ENCODE results near the gene KIAA1143. TPM values are rescaled to one million over a fixed set of nuclear protein-coding genes. Genes with fewer than 3 reads are reported as not detected.

Gene KIAA1143
- total RNA-seq (10 to 100 TPM; 26.7 to 35.3 (median 30.8) TPM), polyA plus RNA-seq (10 to 100 TPM in 2 of 3 donors, 1 to 10 TPM in 1; 7.8 to 11.6 (median 10.2) TPM)

GRCh38 chr3:44761424-44762169 lies at the start of gene KIAA1143, which contains the start of gene KIF15:
TSS of gene KIAA1143 (minus strand) at chr3:44761619. CDS start at chr3:44761602, 17 bp downstream.
TSS of gene KIF15 (plus strand) at chr3:44761794. CDS start at chr3:44761866, 72 bp downstream.
- intact Hi-C loops (cut with DNase I) = loop anchor here (1.0 to 5.0 kb wide), 5 partner anchors 32 to 424 kb away; partner anchors contain the start of genes EXOSC7, TCAIM, ZDHHC3 and ZNF501
- Histone ChIP-seq H3K27ac (peak within 1 kb of the TSS; percentile 62 to 77 (median 76)), H3K27me3 (no peaks in the 10 kb centered on the region), H3K4me3 (peak within 1 kb of the TSS; percentile 68 to 79 (median 75)), H3K4me1 (peaks cover 0 to 19% (median 14%) of the 10 kb centered on the region in 4 donors), H3K36me3 (no peaks in the 10 kb centered on the region), H3K9me3 (peaks cover 0 to 3% (median 0%) of the 10 kb centered on the region in 4 donors)
- peak; percentile 98 for DNase-seq
- 0% methylated on average over 64 of the region's 64 CpGs for WGBS, 2 donors
- peak; percentile 64 to 92 (median 83) for TF ChIP-seq POLR2AphosphoS5 (IDR thresholded peaks at IDR 0.05)
- TF ChIP-seq POLR2A (IDR thresholded peaks at IDR 0.05) = peak in 1 of 2 donors; percentile 34
- TF ChIP-seq EP300 (IDR thresholded peaks at IDR 0.05) = peak in 1 of 4 donors; percentile 53
- TF ChIP-seq CTCF (IDR thresholded peaks at IDR 0.05) = no peak

- Histone ChIP-seq H3K4me1 (no peaks in the 10 kb centered on the region), H3K9me3 (no peaks in the 10 kb centered on the region), H3K27ac (no peak overlapping the region), H3K4me3 (no peak overlapping the region), H3K36me3 (no peaks in the 10 kb centered on the region), H3K27me3 (no peaks in the 10 kb centered on the region)
- intact Hi-C loops (cut with DNase I) = no loop called here
- 93 to 98% methylated on average over 2 of the region's 2 CpGs for WGBS, 2 donors
- no peak for TF ChIP-seq CTCF (IDR thresholded peaks at IDR 0.05)
- TF ChIP-seq POLR2AphosphoS5 (IDR thresholded peaks at IDR 0.05) = no peak
- TF ChIP-seq POLR2A (IDR thresholded peaks at IDR 0.05) = no peak
- TF ChIP-seq EP300 (IDR thresholded peaks at IDR 0.05) = no peak
- no peak for DNase-seq
Measured at GRCh38 chr3:44805960-44806359, 44.5 kb upstream of the KIAA1143 start.

- no peaks in the 10 kb centered on the region for H3K4me1 ChIP-seq
- DNase-seq = no peak
- WGBS, 2 donors = 89 to 94% methylated on average over 2 of the region's 2 CpGs
- TF ChIP-seq POLR2AphosphoS5 (IDR thresholded peaks at IDR 0.05) (no peak), EP300 (IDR thresholded peaks at IDR 0.05) (no peak), CTCF (IDR thresholded peaks at IDR 0.05) (no peak), POLR2A (IDR thresholded peaks at IDR 0.05) (no peak)
- H3K27me3 ChIP-seq = no peaks in the 10 kb centered on the region
- no peaks in the 10 kb centered on the region for H3K9me3 ChIP-seq
- no peak overlapping the region for H3K27ac ChIP-seq
- intact Hi-C loops (cut with DNase I) = no loop called here
- H3K4me3 ChIP-seq = no peak overlapping the region
- no peaks in the 10 kb centered on the region for H3K36me3 ChIP-seq
Measured at GRCh38 chr3:44803298-44803697, 41.9 kb upstream of the KIAA1143 start.

GRCh38 chr3:44802011-44802410 lies 40.6 kb upstream of the KIAA1143 start:
- WGBS, 2 donors = 78 to 83% methylated on average over 2 of the region's 2 CpGs
- H3K27me3 ChIP-seq = no peaks in the 10 kb centered on the region
- DNase-seq = no peak
- no peak for TF ChIP-seq EP300 (IDR thresholded peaks at IDR 0.05)
- no peak for TF ChIP-seq POLR2A (IDR thresholded peaks at IDR 0.05)
- no peak for TF ChIP-seq CTCF (IDR thresholded peaks at IDR 0.05)
- no peak for TF ChIP-seq POLR2AphosphoS5 (IDR thresholded peaks at IDR 0.05)
- intact Hi-C loops (cut with DNase I) = no loop called here
- no peaks in the 10 kb centered on the region for H3K9me3 ChIP-seq
- no peak overlapping the region for H3K4me3 ChIP-seq
- H3K27ac ChIP-seq = no peak overlapping the region
- no peaks in the 10 kb centered on the region for H3K36me3 ChIP-seq
- H3K4me1 ChIP-seq = no peaks in the 10 kb centered on the region
